ENCODE measurements around the gene H2BK1.

H2BK1 gene

DNA sequence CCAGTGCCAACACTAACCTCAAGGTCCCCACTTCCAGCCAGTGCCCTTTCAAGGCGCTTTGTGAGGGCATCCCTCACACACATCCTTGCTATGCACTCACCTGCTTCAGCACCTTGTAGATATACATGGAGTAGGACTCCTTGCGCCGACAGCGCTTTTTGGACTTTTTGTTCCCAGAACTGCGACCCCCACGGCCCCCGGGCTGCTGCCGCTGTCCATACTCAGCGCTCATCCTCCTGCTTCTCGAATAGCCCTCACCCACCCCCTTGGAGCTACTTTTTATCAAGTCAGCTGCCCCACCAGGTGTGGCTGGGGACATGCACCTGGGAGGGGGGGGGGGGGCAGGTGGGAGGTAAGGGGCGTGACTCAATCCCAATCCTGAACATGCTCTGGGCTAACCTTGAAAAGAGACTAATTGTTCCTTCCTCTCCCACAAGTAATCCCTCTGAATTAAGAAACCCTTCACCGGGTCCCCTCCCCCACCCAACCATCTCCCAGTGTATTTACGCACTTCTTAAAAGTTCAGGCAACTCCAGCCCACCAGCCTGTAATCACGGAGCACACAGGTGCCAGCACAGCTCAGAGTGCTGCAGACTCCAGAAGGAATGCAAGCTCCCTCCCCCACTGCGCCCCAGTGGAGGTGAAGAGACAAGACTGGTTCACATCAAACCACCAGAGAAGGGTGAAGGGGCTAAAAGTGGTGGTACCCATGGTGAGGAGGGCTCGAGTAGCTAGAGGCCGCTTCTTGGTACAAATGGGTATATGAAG is at the start of gene H2BK1:
Gene H2BK1, minus strand, starts transcription at position 402 of the 768 bp plus-strand sequence. Its CDS starts 170 bp downstream, at position 232.
- DNase-seq (ENCODE audit: extremely low read depth in 1 of 2, low read depth in 1 of 2): no peak

GRCh38 chr7:151257990-151258389 is 47.7 kb upstream of the H2BK1 start:
- DNase-seq (ENCODE audit: extremely low read depth in 1 of 2, low read depth in 1 of 2): no peak

GRCh38 chr7:151256410-151257045 is 46.2 kb upstream of the H2BK1 start:
- no peak for DNase-seq (ENCODE audit: extremely low read depth in 1 of 2, low read depth in 1 of 2)

GRCh38 chr7:151255390-151255789 is 45.1 kb upstream of the H2BK1 start:
- DNase-seq (ENCODE audit: extremely low read depth in 1 of 2, low read depth in 1 of 2): no peak

DNA sequence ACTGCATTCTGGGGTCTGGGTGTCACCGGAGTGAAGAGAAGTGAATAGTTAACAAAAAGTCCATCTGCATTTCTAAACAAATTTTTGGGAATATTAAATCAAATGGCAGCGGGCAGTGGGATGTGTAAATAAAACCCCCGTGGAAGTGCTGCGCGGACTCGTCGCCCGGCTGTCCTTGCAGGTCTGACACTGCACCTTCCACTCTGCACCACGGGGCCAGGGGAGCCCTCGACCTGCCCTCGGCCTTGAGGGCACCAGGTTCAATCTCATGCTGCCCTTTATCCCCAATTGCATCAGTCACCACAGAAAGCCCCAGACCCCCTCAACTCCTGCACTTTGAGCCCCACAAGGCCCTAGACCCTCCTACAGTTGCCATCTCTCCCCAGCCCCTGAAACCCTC is 44.6 kb upstream of the H2BK1 start:
- no peak for DNase-seq (ENCODE audit: extremely low read depth in 1 of 2, low read depth in 1 of 2)

GRCh38 chr7:151254316-151254715 is 44.0 kb upstream of the H2BK1 start:
- DNase-seq (ENCODE audit: extremely low read depth in 1 of 2, low read depth in 1 of 2): no peak

- no peak for DNase-seq (ENCODE audit: extremely low read depth in 1 of 2, low read depth in 1 of 2)
Observed at GRCh38 chr7:151252961-151253711, 42.8 kb upstream of the H2BK1 start.

DNA sequence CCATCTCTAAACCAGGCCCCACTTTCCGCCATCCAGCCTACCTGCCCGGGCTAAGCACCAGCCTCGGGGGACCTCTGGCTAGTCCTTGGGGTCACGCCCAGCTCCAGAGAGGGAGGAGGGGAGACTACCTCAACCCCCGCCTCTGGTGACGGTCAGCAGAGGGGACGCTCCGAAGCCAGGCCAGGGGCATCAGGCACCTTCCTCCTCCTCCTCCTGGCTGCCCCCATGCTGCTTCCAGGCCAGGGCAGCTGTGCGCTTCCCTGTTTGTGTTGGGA is 42.2 kb upstream of the H2BK1 start:
- no peak for DNase-seq (ENCODE audit: extremely low read depth in 1 of 2, low read depth in 1 of 2)

- no peak for DNase-seq (ENCODE audit: extremely low read depth in 1 of 2, low read depth in 1 of 2)
Observed at GRCh38 chr7:151251689-151252560, 41.6 kb upstream of the H2BK1 start.

- no peak for DNase-seq (ENCODE audit: extremely low read depth in 1 of 2, low read depth in 1 of 2)
Observed at GRCh38 chr7:151251328-151251688, 41.0 kb upstream of the H2BK1 start.

GRCh38 chr7:151250181-151251132 is 40.2 kb upstream of the H2BK1 start:
- no peak for DNase-seq (ENCODE audit: extremely low read depth in 1 of 2, low read depth in 1 of 2)

- no peak for DNase-seq (ENCODE audit: extremely low read depth in 1 of 2, low read depth in 1 of 2)
Observed at GRCh38 chr7:151249732-151250072, 39.4 kb upstream of the H2BK1 start.

DNA sequence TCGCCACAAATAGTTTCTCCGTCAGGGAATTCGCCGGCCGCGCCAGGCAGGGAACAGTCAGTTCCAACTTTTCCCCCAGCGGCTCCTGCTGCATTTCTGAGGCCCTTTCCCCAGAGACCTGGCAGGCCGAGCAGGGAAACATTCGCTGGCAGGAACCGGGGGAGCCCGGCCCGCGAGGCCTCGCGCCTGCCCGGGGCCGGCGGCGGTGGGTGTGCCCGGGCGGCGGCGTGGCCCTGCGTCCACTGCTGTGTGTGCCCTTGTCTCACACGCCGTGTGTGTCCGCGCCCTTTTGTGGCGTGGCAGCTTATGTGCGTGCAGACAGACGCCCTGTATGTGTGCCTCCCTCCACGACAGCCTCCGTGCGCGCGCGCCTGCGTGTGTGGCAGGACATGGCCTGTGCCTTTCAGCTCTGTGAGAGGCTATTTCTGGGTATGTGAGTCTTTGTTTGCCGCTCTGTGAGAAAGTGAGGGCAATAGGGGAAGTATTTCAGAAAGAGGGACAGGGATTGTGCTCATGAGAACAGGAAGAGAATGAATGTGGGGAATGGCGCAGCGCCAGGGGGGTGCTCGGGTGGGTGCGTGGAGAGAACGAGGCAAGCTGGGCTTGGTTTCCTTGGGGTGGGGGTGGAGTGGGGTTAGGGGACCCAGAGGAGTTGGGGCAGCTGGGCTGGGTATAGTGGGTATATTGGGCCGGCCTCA is 38.9 kb upstream of the H2BK1 start:
- DNase-seq (ENCODE audit: extremely low read depth in 1 of 2, low read depth in 1 of 2): no peak

GRCh38 chr7:151248346-151249033 is 38.2 kb upstream of the H2BK1 start, which contains the start of gene SMARCD3:
TSS of gene SMARCD3 (minus strand) at chr7:151248694. CDS start at chr7:151248562, 132 bp downstream.
- DNase-seq (ENCODE audit: extremely low read depth in 1 of 2, low read depth in 1 of 2): no peak

DNA sequence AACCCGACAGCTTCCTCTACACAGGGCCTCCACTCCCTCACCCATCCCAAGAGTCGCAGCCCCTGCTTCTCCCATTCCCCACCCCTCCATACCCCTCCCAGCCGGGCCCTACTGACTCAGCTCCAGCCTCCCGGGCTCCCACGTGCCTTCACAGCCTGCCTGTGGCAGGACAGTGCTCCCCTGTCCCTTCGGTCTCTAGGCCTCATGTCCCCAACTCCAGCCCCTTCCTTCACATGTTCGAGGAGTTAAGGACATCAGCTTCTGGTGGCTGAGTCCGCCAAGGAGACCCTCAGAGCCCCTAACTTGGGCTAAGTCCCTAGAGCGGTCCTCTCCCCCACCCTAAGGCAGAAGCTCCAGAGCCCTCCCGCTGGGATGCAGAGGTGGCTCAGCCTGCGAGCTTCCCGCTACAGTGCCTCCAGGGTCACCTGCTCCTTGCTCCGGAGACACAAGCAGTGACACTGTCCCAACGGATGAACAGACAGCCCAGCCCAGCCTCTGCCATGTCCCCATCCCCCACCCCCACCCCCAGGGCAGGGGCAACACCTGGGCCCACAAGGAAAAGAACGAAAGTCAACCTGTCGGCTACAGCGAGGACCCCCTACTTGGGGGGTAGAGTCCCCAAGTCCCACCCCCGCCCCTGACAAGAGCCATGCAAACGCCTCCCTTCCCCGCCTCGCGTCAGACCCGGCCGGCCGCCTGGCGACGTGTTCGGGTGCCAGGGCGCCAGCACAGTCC is 37.5 kb upstream of the H2BK1 start:
- DNase-seq (ENCODE audit: extremely low read depth in 1 of 2, low read depth in 1 of 2): no peak

DNA sequence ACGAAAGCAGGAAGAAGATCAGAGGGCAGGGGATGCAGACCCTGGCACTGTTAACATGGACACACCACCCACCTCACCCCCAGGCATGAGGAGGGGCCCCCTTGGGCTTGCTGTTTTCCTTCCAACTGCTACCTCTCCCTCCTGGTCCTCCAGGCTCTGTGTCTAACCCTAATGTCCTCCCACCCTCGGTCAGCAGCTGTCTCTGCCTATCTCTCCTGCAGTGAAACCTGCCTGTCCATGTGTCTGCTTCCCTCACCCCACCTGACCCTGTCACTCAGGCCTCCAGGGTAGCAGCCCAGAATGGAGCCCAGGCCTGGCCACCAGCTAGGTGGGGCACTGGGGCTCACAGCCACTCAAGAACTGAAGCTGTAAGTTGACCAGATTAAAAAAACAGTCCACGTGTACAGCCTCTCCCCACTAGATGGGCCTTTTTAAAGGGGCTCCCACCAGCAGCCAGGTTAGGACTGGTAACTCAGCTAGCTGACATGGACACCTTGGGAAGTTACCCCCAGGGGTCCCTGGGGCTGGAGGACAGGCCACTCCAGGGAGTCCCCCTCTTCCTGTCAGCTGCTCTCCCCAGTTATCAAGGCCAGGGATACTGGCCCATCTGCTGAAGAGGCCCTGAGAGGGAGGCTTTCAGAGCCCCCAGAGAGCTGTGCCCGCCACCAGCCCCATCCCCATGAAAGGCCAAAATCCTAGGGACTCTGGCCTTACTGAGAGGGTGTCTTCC is 36.7 kb upstream of the H2BK1 start:
- DNase-seq (ENCODE audit: extremely low read depth in 1 of 2, low read depth in 1 of 2): no peak

DNA sequence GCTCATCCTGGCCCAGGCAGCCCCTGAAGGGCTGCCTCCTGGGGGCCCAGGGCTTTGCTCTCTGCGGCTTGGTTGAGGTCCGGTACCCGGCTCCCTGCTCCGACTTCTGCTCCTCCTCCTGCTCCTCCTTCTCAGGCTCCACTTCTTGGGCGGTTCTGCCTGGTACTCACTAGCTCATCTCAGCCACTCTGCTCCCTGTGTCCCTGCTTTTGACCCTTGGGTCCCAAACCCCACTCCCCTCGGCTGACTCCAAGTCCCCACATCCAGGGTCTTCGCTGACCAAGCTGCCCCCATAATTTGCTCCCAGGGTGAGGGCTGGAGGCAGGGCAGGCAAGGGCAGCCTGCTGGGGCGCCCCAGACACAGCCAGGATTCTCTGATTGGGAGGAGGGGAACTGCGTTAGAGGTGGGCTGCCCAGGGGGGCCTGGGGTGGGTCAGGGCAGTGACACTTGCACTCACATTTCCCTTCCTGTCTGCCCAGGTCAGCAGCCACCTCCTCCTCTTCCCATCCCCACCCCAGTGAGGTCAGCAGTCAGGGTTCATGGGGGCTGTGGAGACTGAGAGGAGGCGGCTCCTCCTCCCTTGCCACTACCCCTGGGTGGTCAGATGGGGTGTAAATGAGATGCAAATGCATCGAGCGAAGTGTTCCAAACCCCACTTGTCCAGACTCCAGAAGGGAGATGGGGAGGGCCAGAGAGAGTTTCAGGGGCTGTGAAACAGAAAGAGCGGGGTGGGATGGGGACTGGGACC is 36.0 kb upstream of the H2BK1 start:
- no peak for DNase-seq (ENCODE audit: extremely low read depth in 1 of 2, low read depth in 1 of 2)
